HG03565 (cell line): ENCODE measurements around the gene SIX1.

Experiments used
- ATAC-seq: cut with Tn5 transposase; IDR thresholded peaks from one replicate; pipeline ENCODE4 v1.9.1; 2021; ENCODE audit warnings: mild to moderate bottlenecking, moderate library complexity; ENCODE audit not compliant: unreplicated experiment

SIX1 gene

GRCh38 chr14:60648934-60649874, at the start of gene SIX1:
Gene SIX1, minus strand, starts transcription at chr14:60649477. Its CDS starts 288 bp downstream, at chr14:60649189.
- ATAC-seq = no peak

- ATAC-seq = no peak
These were observed 46.0 kb upstream of the SIX1 start for GRCh38 chr14:60695327-60695726.

- no peak for ATAC-seq
These were observed 42.3 kb upstream of the SIX1 start for GRCh38 chr14:60691383-60692113.

- ATAC-seq = no peak
These were observed 37.6 kb upstream of the SIX1 start for GRCh38 chr14:60686865-60687264.

GRCh38 chr14:60684203-60684602, 34.9 kb upstream of the SIX1 start:
- ATAC-seq = no peak

- ATAC-seq = no peak
These were observed 32.0 kb upstream of the SIX1 start for GRCh38 chr14:60681271-60681670.

- ATAC-seq = no peak
These were observed 31.2 kb upstream of the SIX1 start for GRCh38 chr14:60680511-60680910.

- ATAC-seq = no peak
These were observed 30.4 kb upstream of the SIX1 start for GRCh38 chr14:60679566-60680258.

- ATAC-seq = no peak
These were observed 28.4 kb upstream of the SIX1 start for GRCh38 chr14:60677701-60678100.

- ATAC-seq = no peak
These were observed 21.7 kb upstream of the SIX1 start for GRCh38 chr14:60670989-60671388.

- no peak for ATAC-seq
These were observed 19.3 kb upstream of the SIX1 start for GRCh38 chr14:60668431-60669112.

GRCh38 chr14:60665177-60665550, 15.9 kb upstream of the SIX1 start:
- no peak for ATAC-seq

- ATAC-seq = no peak
These were observed 13.7 kb upstream of the SIX1 start for GRCh38 chr14:60662982-60663381.

- ATAC-seq = no peak
These were observed 12.4 kb upstream of the SIX1 start for GRCh38 chr14:60661721-60662120.

GRCh38 chr14:60658909-60659585, 9.8 kb upstream of the SIX1 start:
- no peak for ATAC-seq

GRCh38 chr14:60658211-60658690, 9.0 kb upstream of the SIX1 start:
- ATAC-seq = no peak

- no peak for ATAC-seq
These were observed 8.4 kb upstream of the SIX1 start for GRCh38 chr14:60657456-60658210.

GRCh38 chr14:60656686-60657455, 7.6 kb upstream of the SIX1 start:
- ATAC-seq = peak; percentile 77
